GM12878 (cell line): ENCODE results near the gene RNF115. TPM values are rescaled to one million over a fixed set of nuclear protein-coding genes. Genes with fewer than 3 reads are reported as not detected.
A peak's percentile ranks its signal among the peaks of the same experiment; 100 is the strongest.

Experiments
- ATAC-seq: fragments of 200-7000 bp; cut with Tn5 transposase; 3 replicates; pipeline ENCODE4 v1.9.1; 2020; ENCODE audit warnings: mild to moderate bottlenecking, moderate library complexity
- BruUV-seq: library from RNA; stranded (reverse); fragments of 400-500 nt; replicated peaks from 2 replicates; lab custom pipeline; 2021; lab: Mats Ljungman, UMichigan
- CTCF ChIA-PET: fragments of 300-600 bp; sonication (Branson Sonifier 250); formaldehyde crosslinking; extraction: SDS; loops from one replicate; lab custom pipeline; 2021; ENCODE audit warnings: inconsistent platforms; lab: Yijun Ruan, JAX
- POLR2A ChIA-PET: fragments of 350-600 bp; formaldehyde crosslinking; extraction: SDS; loops from one replicate; lab custom pipeline; 2021; ENCODE audit warnings: inconsistent platforms; lab: Charles Lee
- RAD21 ChIA-PET: fragments of 300-600 bp; sonication (Branson Sonifier 250); formaldehyde crosslinking; loops from one replicate; lab custom pipeline; 2023; ENCODE audit warnings: antibody characterized with exemption; ENCODE audit not compliant: unreplicated experiment; lab: Charles Lee
- SMC1A ChIA-PET: fragments of 300-600 bp; sonication (Branson Sonifier 250); formaldehyde crosslinking; loops from one replicate; lab custom pipeline; 2023; ENCODE audit not compliant: unreplicated experiment, uncharacterized antibody; lab: Charles Lee
- DNase-seq: peaks from one replicate; pipeline ENCODE4 v3.0.0-alpha.2; 2011; ENCODE audit warnings: low read depth, low spot score
- FAIRE-seq: peaks from 3 replicates; lab custom pipeline; 2011; peaks lifted over from hg19 to GRCh38; lab: Jason Lieb, UNC
- H2AFZ ChIP-seq: 2 replicates; pipeline ENCODE4 v1.6.0; 2011; ENCODE audit warnings: low read depth, low read length, control low read depth; ENCODE audit not compliant: control insufficient read depth
- H3K27ac ChIP-seq: 2 replicates; pipeline ENCODE4 v1.5.1; 2011; ENCODE audit warnings: control low read depth; ENCODE audit not compliant: control insufficient read depth, insufficient read depth
- H3K27me3 ChIP-seq, 2 experiments: replicated peaks in 1 of 2; 2 replicates each; pipeline versions ENCODE4 v1.6.0 to v1.6.1; 2011; ENCODE audit warnings: low read length in 1 of 2; ENCODE audit not compliant: control insufficient read depth in 2 of 2, insufficient read depth in 2 of 2
- H3K36me3 ChIP-seq, 2 experiments: 2 replicates each; pipeline ENCODE4 v1.5.1; 2011; ENCODE audit warnings: low read length in 1 of 2; ENCODE audit not compliant: control insufficient read depth in 2 of 2, insufficient read depth in 2 of 2
- H3K4me1 ChIP-seq: 2 replicates; pipeline ENCODE4 v1.6.1; 2011; ENCODE audit warnings: mild to moderate bottlenecking, low read length, moderate library complexity, mixed read lengths; ENCODE audit not compliant: control insufficient read depth, insufficient read depth
- H3K4me2 ChIP-seq: 2 replicates; pipeline ENCODE4 v1.6.0; 2011; ENCODE audit warnings: control low read depth; ENCODE audit not compliant: control insufficient read depth, insufficient read depth
- H3K4me3 ChIP-seq: fragments of 200-600 bp; sonication (generic); 2 replicates; pipeline ENCODE4 v1.5.1; 2016
- H3K79me2 ChIP-seq: 2 replicates; pipeline ENCODE4 v1.6.0; 2011; ENCODE audit warnings: low read length; ENCODE audit not compliant: control insufficient read depth, insufficient read depth
- H3K9ac ChIP-seq: 2 replicates; pipeline ENCODE4 v1.8.0; 2011; ENCODE audit warnings: low read length, control low read depth, mixed read lengths; ENCODE audit not compliant: control insufficient read depth, insufficient read depth
- H3K9me3 ChIP-seq: replicated peaks from 3 replicates; pipeline ENCODE4 v1.5.1; 2011; ENCODE audit warnings: mild to moderate bottlenecking, low read length; ENCODE audit not compliant: control insufficient read depth, insufficient read depth
- H4K20me1 ChIP-seq: 2 replicates; pipeline ENCODE4 v1.6.0; 2011; ENCODE audit not compliant: control insufficient read depth, insufficient read depth
- CREB1 ChIP-seq: IDR thresholded peaks from 2 replicates; pipeline ENCODE4 v1.6.1; 2012; ENCODE audit warnings: low read depth, mild to moderate bottlenecking, inconsistent platforms
- FOS ChIP-seq: IDR thresholded peaks from 3 replicates; pipeline ENCODE4 v1.6.1; 2011; ENCODE audit warnings: borderline replicate concordance; ENCODE audit not compliant: insufficient read length; ENCODE audit errors: extremely low read depth
- NKRF ChIP-seq: fragments of 450-650 bp; conservative IDR thresholded peaks from 2 replicates; pipeline ENCODE4 v1.6.1; 2017; ENCODE audit warnings: mild to moderate bottlenecking, moderate library complexity
- PKNOX1 ChIP-seq: fragments of 450-650 bp; IDR thresholded peaks from 2 replicates; pipeline ENCODE4 v1.6.1; 2016; ENCODE audit warnings: mild to moderate bottlenecking
- RB1 ChIP-seq: fragments of 450-650 bp; formaldehyde crosslinking; IDR thresholded peaks from 2 replicates; pipeline ENCODE4 v1.6.1; 2017; ENCODE audit warnings: mild to moderate bottlenecking, borderline replicate concordance
- SMC3 ChIP-seq: IDR thresholded peaks from 2 replicates; pipeline ENCODE4 v1.6.1; 2011; ENCODE audit warnings: low read length, improper control_type of control experiment, borderline replicate concordance
- TCF7 ChIP-seq: IDR thresholded peaks from 2 replicates; pipeline ENCODE4 v1.6.1; 2014; ENCODE audit warnings: antibody characterized with exemption, borderline replicate concordance
- in situ Hi-C: fragments of 300-500 bp; cut with MboI; formaldehyde crosslinking; loops from 9 replicates; pipeline ENCODE4 v1.14.3; 2018; ENCODE audit warnings: mixed read lengths
- intact Hi-C: fragments of 100-400 bp; cut with micrococcal nuclease; formaldehyde crosslinking; loops from one replicate; pipeline ENCODE4 v1.14.2; 2022; ENCODE audit not compliant: unreplicated experiment
- polyA plus RNA-seq, 11 experiments: library from polyadenylated mRNA; depleted of rRNA in 4 of 11; unstranded in 6 of 11; stranded (reverse) in 5 of 11; fragments of >200 nt; fragmentation: Nextera tagmentation in 4 of 11; fragmentation: Illumina TruSeq in 1 of 11; extraction: Ambion mirVana in 4 of 11; extraction: Trizol in 1 of 11; gene quantifications; 1 replicate in 1 of 11; 2 replicates in 10 of 11; pipeline versions ENCODE4 v1.2.1 to v1.2.3, GENCODE V29; 2011 to 2016; ENCODE audit warnings: inconsistent platforms in 2 of 11, missing spikeins in 2 of 11, low read depth in 1 of 11
- total RNA-seq, 4 experiments: library from RNA; depleted of rRNA in 3 of 4; stranded (reverse); fragments of >200 nt in 3 of 4; fragmentation: Illumina TruSeq in 1 of 4; extraction: Trizol in 1 of 4; gene quantifications; 2 replicates each; pipeline versions ENCODE4 v1.2.1 to v1.2.3, GENCODE V29; 2013 to 2021

The RNF115 gene
- total and polyA plus RNA-seq, 10 of the 15 experiments (the other 5 are each of a cell fraction or from before 2014, with no cell fraction given) = 3.4 to 22.0 (median 12.9) TPM

GRCh38 chr1:145828367-145829026 lies 4.6 kb upstream of the RNF115 start:
- Histone ChIP-seq H3K27me3 (no peaks in the 10 kb centered on the region), H3K4me2 (peak overlapping the region; percentile 7; the same call in 1 of the 2 replicates), H4K20me1 (no peaks in the 10 kb centered on the region), H3K4me3 (no peak overlapping the region), H3K4me1 (peaks cover 10% of the 10 kb centered on the region), H3K9ac (no peak overlapping the region), H2AFZ (no peak overlapping the region), H3K9me3 (no peaks in the 10 kb centered on the region), H3K79me2 (peaks cover 32% of the 10 kb centered on the region), H3K36me3 (peaks cover 9 to 27% of the 10 kb centered on the region in 2 experiments; a peak in 3 of 4 replicates), H3K27ac (peak overlapping the region; percentile 9; the same call in 1 of the 2 replicates)
- FAIRE-seq (no peak), ATAC-seq (peak; percentile 8; the same call in 2 of the 3 replicates), DNase-seq (no peak)
- CTCF ChIA-PET = interaction anchor here (0.6 to 6.4 kb wide), 4 partner anchors 14 to 130 kb away, joined by 3 to 80 read pairs (median 4); partner anchors contain the start of gene NUDT17
- intact Hi-C loops = no loop called here
- RAD21 ChIA-PET = no interaction called here
- POLR2A ChIA-PET = interaction anchor here (0.8 kb wide), 1 partner anchor 15 kb away, joined by 3 read pairs; no protein-coding TSS in a partner anchor
- TF ChIP-seq SMC3 = no peak
- TF ChIP-seq FOS = no peak
- TF ChIP-seq NKRF = no peak
- peak; percentile 72 for TF ChIP-seq PKNOX1
- 0 out of 2 replicates have a peak, but pooled peaks have one; percentile 34 for TF ChIP-seq CREB1
- TF ChIP-seq RB1 = no peak
- peak; percentile 67; the same call in 1 of the 2 replicates for TF ChIP-seq TCF7
- SMC1A ChIA-PET = interaction anchor here (1.1 to 5.0 kb wide), 2 partner anchors 16 to 22 kb away, joined by 4 to 20 read pairs; partner anchors contain the start of gene NUDT17
- in situ Hi-C loops = no loop called here
- no TSS peak for BruUV-seq
